H1 (cell line): ENCODE measurements around the gene AKAP8. TPM values are rescaled to one million over a fixed set of nuclear protein-coding genes. Genes with fewer than 3 reads are reported as not detected.

Experiments
- ASH2L ChIP-seq: fragments of 200-600, 300-600 bp; sonication (generic); IDR thresholded peaks from one replicate; pipeline ENCODE4 v1.7.1; 2017; ENCODE audit warnings: low read length
- FOSL1 ChIP-seq: IDR thresholded peaks from 2 replicates; pipeline ENCODE4 v1.6.1; 2011; ENCODE audit warnings: mild to moderate bottlenecking, low read depth, low read length, moderate library complexity; ENCODE audit not compliant: insufficient read depth
- GTF2F1 ChIP-seq: IDR thresholded peaks from 2 replicates; pipeline ENCODE4 v1.6.1; 2012; ENCODE audit warnings: low read depth, low read length, improper control_type of control experiment, borderline replicate concordance
- JUN ChIP-seq: IDR thresholded peaks from 2 replicates; pipeline ENCODE4 v1.6.1; 2011; ENCODE audit warnings: low read depth, mild to moderate bottlenecking, improper control_type of control experiment, low read length
- JUND ChIP-seq: IDR thresholded peaks from 2 replicates; pipeline ENCODE4 v1.6.1; 2011; ENCODE audit warnings: mild to moderate bottlenecking, improper control_type of control experiment, low read length
- POLR2A ChIP-seq, 2 experiments: IDR thresholded peaks; 1 replicate in 1 of 2; 2 replicates in 1 of 2; pipeline ENCODE4 v1.6.1; 2011; ENCODE audit warnings: low read depth in 2 of 2, low read length in 2 of 2, mild to moderate bottlenecking in 2 of 2; ENCODE audit errors: control extremely low read depth in 1 of 2
- SP4 ChIP-seq: IDR thresholded peaks from 2 replicates; pipeline ENCODE4 v1.6.1; 2012; ENCODE audit warnings: low read length, inconsistent platforms
- ZNF274 ChIP-seq: IDR thresholded peaks from 2 replicates; pipeline ENCODE4 v1.7.0; 2012; ENCODE audit warnings: low read length, borderline replicate concordance; ENCODE audit errors: extremely low read depth
- polyA plus RNA-seq, 7 experiments: library from polyadenylated mRNA; depleted of rRNA in 3 of 7; stranded (reverse) in 5 of 7; unstranded in 2 of 7; fragments of >200 nt in 5 of 7; fragments of 200-250 nt in 2 of 7; gene quantifications; 1 replicate in 5 of 7; 2 replicates in 1 of 7; 4 replicates in 1 of 7; pipeline versions ENCODE4 v1.2.1 to v1.2.3, GENCODE V29; 2011 to 2013; ENCODE audit warnings: missing spikeins in 2 of 7, mixed read lengths in 2 of 7
- total RNA-seq: library from RNA; stranded (reverse); fragmentation: NEBNext Ultra II Directional; extraction: Animal tissue kit (Norgen Biotek cat#: 25700); gene quantifications from 2 replicates; pipeline ENCODE4 v1.2.1, GENCODE V29; 2021
- TF ChIP-seq, protein P1 (sequence below): IDR thresholded peaks from 2 replicates; pipeline ENCODE4 v1.6.1; 2012; ENCODE audit warnings: low read length, inconsistent platforms
- TF ChIP-seq, protein P2 (sequence below): IDR thresholded peaks from 2 replicates; pipeline ENCODE4 v1.6.1; 2012; ENCODE audit warnings: inconsistent platforms

The AKAP8 gene
- total and polyA plus RNA-seq, 2 of the 8 experiments (the other 6 are each of a cell fraction or from before 2014, with no cell fraction given) = 17.0 to 41.0 TPM

DNA sequence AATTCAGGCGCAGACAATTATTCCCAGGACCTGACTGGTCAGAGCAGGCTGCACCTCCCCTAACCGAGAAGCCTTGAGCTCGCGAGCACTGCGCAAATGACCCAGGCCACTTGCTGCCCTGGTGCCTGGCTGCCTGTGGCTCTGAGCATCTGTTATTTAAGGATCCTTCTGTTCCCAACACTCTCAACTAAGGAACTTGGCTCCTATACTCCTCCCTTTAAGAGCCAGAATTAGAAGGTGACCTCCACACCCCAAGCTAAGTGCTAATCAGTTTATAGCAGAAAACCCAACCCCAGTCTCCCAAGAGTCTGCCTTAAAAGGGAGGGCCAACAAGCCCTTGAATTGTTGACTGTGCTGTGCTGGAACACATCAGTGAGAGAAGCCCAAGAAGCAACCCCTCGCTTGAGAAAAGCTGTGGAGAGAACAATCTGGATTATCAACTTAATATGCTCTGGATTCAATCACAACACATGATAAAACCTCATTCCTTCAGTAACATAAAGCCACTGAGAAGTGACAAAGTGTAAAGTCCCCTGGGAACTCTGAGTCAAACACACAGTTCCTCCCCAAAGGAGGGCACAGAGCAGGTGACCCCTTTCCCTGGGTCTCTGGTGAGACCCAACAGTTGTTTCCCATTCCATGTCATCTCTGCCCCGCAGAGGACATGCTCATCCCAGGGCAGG, 24.7 kb upstream of the AKAP8 start (continued):
- TF ChIP-seq, protein P1, sequence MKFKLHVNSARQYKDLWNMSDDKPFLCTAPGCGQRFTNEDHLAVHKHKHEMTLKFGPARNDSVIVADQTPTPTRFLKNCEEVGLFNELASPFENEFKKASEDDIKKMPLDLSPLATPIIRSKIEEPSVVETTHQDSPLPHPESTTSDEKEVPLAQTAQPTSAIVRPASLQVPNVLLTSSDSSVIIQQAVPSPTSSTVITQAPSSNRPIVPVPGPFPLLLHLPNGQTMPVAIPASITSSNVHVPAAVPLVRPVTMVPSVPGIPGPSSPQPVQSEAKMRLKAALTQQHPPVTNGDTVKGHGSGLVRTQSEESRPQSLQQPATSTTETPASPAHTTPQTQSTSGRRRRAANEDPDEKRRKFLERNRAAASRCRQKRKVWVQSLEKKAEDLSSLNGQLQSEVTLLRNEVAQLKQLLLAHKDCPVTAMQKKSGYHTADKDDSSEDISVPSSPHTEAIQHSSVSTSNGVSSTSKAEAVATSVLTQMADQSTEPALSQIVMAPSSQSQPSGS = no peak
- TF ChIP-seq JUN (no peak), FOSL1 (no peak), POLR2A (IDR thresholded peaks at IDR 0.05; ENCODE audit: control extremely low read depth in 1 of 2, low read depth in 2 of 2, low read length in 2 of 2) (no peak), GTF2F1 (no peak), ASH2L (no peak), JUND (no peak), ZNF274 (no peak), SP4 (no peak)
- TF ChIP-seq, protein P2, sequence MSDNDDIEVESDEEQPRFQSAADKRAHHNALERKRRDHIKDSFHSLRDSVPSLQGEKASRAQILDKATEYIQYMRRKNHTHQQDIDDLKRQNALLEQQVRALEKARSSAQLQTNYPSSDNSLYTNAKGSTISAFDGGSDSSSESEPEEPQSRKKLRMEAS = no peak
